Activated B cell treated with CpG ODN at 0.5 μM for 24 hours (primary cell): ENCODE measurements around the gene TMCO6. TPM values are rescaled to one million over a fixed set of nuclear protein-coding genes. Genes with fewer than 3 reads are reported as not detected.

Experiments used
- ATAC-seq: fragments of 200-7000 bp; cut with Tn5 transposase; one replicate; pipeline ENCODE4 v1.10.0; 2021; ENCODE audit warnings: low read depth, mild to moderate bottlenecking, moderate library complexity
- CTCF ChIA-PET: fragments of 350-600 bp; sonication (Branson Sonifier 250); formaldehyde crosslinking; loops from one replicate; lab custom pipeline; 2021; ENCODE audit warnings: antibody characterized with exemption; lab: Charles Lee
- POLR2A ChIA-PET: fragments of 350-600 bp; sonication (Branson Sonifier 250); formaldehyde crosslinking; loops from one replicate; lab custom pipeline; 2021; ENCODE audit warnings: antibody characterized with exemption; lab: Charles Lee
- DNase-seq: peaks from one replicate; pipeline ENCODE4 v3.0.0; 2022
- H3K27ac Mint-ChIP-seq: one replicate; pipeline ENCODE4 v1.8.0; 2020; ENCODE audit warnings: mixed read lengths
- H3K27me3 Mint-ChIP-seq: one replicate; pipeline ENCODE4 v1.8.0; 2021; ENCODE audit warnings: mixed read lengths
- H3K36me3 Mint-ChIP-seq: one replicate; pipeline ENCODE4 v1.8.0; 2021; ENCODE audit warnings: low read depth, mixed read lengths
- H3K4me1 Mint-ChIP-seq: one replicate; pipeline ENCODE4 v1.8.0; 2021; ENCODE audit warnings: mixed read lengths
- H3K4me3 Mint-ChIP-seq: one replicate; pipeline ENCODE4 v1.8.0; 2020; ENCODE audit warnings: mild to moderate bottlenecking, mixed read lengths
- H3K9me3 Mint-ChIP-seq: one replicate; pipeline ENCODE4 v1.8.0; 2020; ENCODE audit warnings: mixed read lengths
- intact Hi-C: fragments of 100-400 bp; cut with micrococcal nuclease; formaldehyde crosslinking; loops from one replicate; pipeline ENCODE4 v1.15.1; 2024
- total RNA-seq: library from RNA; stranded (reverse); gene quantifications from 2 replicates; pipeline ENCODE4 v1.2.3, GENCODE V29; 2022
- TF ChIP-seq, protein P1 (sequence below): fragments of 200-600 bp; IDR thresholded peaks from one replicate; pipeline ENCODE4 v1.8.0; 2022; ENCODE audit warnings: antibody characterized with exemption, mild to moderate bottlenecking

The TMCO6 gene
- total RNA-seq, 1 donor from 2014 or later, result 23.3 TPM

DNA sequence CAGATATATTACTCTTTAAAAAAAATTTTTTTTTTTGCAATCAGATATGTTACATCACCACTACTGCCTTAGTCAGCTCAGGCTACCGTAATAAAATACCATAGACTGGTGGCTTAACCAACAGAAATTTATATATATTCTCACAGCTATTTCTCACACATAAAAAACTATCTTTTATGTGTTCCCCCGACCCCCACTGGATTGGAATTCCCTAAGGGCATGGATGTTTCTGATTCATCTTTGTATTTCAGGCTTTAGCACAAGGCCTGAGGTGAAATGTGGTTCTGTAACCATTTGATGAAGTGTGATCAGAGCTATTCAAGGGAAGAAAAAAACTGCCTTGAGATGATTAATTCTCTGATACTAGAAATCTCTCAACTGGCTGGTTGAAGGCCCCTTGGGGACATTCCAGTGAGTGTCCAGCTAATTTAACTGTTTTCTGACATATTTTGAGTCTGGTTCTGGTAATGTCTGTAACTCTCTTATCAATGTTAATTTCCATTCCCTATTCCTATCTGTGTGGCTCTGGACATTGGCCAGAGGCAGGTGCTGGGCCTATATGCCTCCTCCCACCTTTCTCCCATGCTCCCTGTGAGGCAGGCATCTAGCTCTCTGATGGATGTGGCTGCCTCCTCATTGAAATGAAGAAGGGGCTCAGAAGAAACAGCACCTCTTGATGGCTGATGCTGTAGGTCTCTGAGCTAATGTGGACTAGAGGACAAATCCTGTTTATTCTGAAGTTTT, 8.8 kb upstream of the TMCO6 start:
- H3K9me3 Mint-ChIP-seq, result no peaks in the 10 kb centered on the region
- CTCF ChIA-PET, result no interaction called here

DNA sequence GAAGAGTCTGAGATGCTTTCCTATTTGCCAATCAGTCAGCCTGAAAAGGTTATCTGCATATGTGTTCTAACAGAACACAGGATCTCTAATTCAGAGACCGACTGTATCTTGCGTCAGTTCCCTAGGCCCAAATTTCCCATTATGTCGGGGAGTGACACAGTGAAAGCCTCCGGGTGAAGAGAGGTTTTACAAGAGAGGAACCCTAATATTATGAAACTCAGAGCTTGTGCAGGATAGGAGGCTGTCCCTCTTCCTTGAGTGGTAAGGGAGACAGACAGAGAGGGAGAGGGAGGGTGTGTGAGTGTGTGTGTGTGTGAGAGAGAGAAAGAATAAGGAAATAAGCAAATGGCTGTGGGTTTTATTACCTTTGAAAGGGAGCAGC, 8.2 kb upstream of the TMCO6 start:
- no peak for DNase-seq
- peak overlapping the region; percentile 87 for H3K4me3 Mint-ChIP-seq
- H3K9me3 Mint-ChIP-seq, result no peaks in the 10 kb centered on the region
- H3K27ac Mint-ChIP-seq, result no peak overlapping the region
- no peak for ATAC-seq
- no peaks in the 10 kb centered on the region for H3K36me3 Mint-ChIP-seq
- peaks cover 33% of the 10 kb centered on the region for H3K4me1 Mint-ChIP-seq
- intact Hi-C loops, result no loop called here
- ChIA-PET POLR2A (no interaction called here), CTCF (no interaction called here)
- H3K27me3 Mint-ChIP-seq, result peaks cover 18% of the 10 kb centered on the region
- TF ChIP-seq, protein P1, sequence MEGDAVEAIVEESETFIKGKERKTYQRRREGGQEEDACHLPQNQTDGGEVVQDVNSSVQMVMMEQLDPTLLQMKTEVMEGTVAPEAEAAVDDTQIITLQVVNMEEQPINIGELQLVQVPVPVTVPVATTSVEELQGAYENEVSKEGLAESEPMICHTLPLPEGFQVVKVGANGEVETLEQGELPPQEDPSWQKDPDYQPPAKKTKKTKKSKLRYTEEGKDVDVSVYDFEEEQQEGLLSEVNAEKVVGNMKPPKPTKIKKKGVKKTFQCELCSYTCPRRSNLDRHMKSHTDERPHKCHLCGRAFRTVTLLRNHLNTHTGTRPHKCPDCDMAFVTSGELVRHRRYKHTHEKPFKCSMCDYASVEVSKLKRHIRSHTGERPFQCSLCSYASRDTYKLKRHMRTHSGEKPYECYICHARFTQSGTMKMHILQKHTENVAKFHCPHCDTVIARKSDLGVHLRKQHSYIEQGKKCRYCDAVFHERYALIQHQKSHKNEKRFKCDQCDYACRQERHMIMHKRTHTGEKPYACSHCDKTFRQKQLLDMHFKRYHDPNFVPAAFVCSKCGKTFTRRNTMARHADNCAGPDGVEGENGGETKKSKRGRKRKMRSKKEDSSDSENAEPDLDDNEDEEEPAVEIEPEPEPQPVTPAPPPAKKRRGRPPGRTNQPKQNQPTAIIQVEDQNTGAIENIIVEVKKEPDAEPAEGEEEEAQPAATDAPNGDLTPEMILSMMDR, result no peak

More for the DNA sequence above, 8.8 kb upstream of the TMCO6 start:
- ATAC-seq, result no peak
- H3K27ac Mint-ChIP-seq, result no peak overlapping the region
- no peaks in the 10 kb centered on the region for H3K36me3 Mint-ChIP-seq
- H3K4me3 Mint-ChIP-seq, result peak overlapping the region; percentile 87
- DNase-seq, result no peak
- TF ChIP-seq, protein P1, result no peak
- peaks cover 18% of the 10 kb centered on the region for H3K27me3 Mint-ChIP-seq
- intact Hi-C loops, result no loop called here
- POLR2A ChIA-PET, result no interaction called here
- H3K4me1 Mint-ChIP-seq, result peaks cover 32% of the 10 kb centered on the region

DNA sequence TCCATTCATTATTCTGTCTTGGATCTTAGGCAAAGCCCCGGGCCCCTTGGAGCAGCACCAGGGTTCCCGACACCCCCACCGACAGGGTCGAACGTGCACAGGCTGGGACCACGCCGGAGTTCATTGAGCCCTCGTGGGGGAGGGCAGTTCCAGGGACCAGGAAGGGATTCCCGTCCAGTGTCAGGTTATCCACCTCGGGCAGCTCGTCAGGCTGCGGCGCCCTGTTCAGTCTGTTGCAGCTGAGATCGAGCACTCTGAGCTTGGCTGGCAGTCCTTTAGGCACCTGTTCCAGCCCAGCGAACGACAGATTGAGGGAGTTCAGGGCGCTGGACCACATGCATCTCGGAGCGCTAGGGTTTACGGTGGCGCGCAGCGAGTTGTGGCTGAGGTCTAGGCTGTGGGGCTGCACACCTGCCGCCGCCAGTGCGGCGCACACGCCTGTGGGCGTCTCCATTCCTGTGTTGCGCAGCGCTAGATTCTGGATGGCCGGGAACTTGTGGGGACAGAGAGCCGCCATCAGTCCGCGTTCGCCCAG, 7.4 kb upstream of the TMCO6 start:
- intact Hi-C loops, result loop anchor here (2.0 kb wide), 1 partner anchor 15 kb away; the partner anchor contains the start of genes IK and NDUFA2
- peak overlapping the region; percentile 87 for H3K4me3 Mint-ChIP-seq
- H3K36me3 Mint-ChIP-seq, result no peaks in the 10 kb centered on the region

DNA sequence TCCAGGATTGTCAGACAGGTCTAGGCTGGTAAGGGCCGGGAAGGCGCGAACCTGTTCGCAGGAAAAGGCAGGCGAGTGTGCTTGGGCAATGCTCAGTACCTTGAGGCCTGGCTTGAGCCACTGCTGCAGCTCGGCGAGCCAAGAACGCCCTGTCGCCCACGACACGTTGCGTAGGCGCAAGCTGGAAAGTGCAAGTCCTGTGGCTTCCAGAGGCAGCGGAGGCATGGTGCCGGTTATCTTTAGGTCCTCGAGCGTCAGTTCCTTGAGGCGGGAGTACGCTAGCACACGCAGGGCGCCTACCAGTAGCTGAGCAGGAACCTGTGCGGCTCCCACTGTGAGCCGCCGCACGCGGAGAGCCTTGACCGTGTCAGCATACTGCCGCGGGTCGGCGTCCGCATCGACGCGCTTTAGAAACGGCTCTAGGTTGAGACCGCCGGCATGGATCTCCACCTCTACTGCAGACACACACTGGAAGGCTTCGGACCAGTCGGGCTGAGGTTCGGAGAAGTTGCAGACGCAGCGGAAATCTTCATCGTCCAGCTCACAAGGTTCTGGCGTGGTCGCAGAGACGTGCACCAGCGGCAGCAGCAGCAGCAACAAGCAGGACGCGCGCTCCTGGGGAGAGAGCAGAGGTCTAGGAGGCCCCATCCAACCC, 6.8 kb upstream of the TMCO6 start:
- intact Hi-C loops, result loop anchor here (2.0 kb wide), 1 partner anchor 14 kb away; the partner anchor contains the start of genes IK and NDUFA2
- peak overlapping the region; percentile 87 for H3K4me3 Mint-ChIP-seq
- no peak overlapping the region for H3K27ac Mint-ChIP-seq
- TF ChIP-seq, protein P1, result no peak
- no peaks in the 10 kb centered on the region for H3K9me3 Mint-ChIP-seq
- ChIA-PET POLR2A (interaction anchor here (1.1 to 1.4 kb wide), 2 partner anchors 59 to 230 kb away, joined by 3 to 7 read pairs; partner anchors contain the start of genes ANKHD1, HARS1 and HARS2), CTCF (interaction anchor here (0.6 kb wide), 1 partner anchor 229 kb away, joined by 3 read pairs; no protein-coding TSS in a partner anchor)
- DNase-seq, result peak; percentile 43
- H3K4me1 Mint-ChIP-seq, result peaks cover 33% of the 10 kb centered on the region
- peak; percentile 77 for ATAC-seq
- H3K36me3 Mint-ChIP-seq, result no peaks in the 10 kb centered on the region
- H3K27me3 Mint-ChIP-seq, result peaks cover 17% of the 10 kb centered on the region

More for the DNA sequence above, 7.4 kb upstream of the TMCO6 start:
- DNase-seq, result no peak
- peaks cover 18% of the 10 kb centered on the region for H3K27me3 Mint-ChIP-seq
- no peak overlapping the region for H3K27ac Mint-ChIP-seq
- TF ChIP-seq, protein P1, result no peak
- ATAC-seq, result peak; percentile 48
- H3K4me1 Mint-ChIP-seq, result peaks cover 33% of the 10 kb centered on the region
- H3K9me3 Mint-ChIP-seq, result no peaks in the 10 kb centered on the region
- ChIA-PET CTCF (no interaction called here), POLR2A (interaction anchor here (0.6 to 1.4 kb wide), 3 partner anchors 59 to 519 kb away, joined by 3 to 7 read pairs (median 3); partner anchors contain the start of genes ANKHD1, HARS1 and HARS2)
